ENCODE measurements around the gene OXGR1. TPM values are rescaled to one million over a fixed set of nuclear protein-coding genes. Genes with fewer than 3 reads are reported as not detected.

Gene OXGR1
- total and polyA plus RNA-seq, 9 of the 15 experiments (the other 6 are each of a cell fraction or from before 2014, with no cell fraction given), result 0.03 TPM; not detected in 8

DNA sequence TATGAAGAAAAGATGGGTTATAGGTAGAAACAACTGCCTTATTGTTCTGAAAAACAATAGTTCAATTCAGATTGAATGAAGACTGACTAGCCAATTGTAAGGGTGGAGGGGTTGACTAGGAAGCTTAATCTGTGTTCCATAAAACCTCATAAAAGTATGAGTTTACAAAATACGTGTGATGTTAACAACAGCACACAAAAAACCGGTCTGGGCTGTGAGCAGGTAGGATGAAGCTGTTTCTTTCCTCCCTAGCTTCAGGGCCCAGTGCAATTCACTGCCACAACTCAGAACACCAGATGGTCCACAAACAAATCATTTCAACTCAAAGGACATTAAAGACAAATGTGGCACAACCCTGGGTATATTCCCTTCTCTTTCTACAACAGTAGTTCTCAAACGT is 3.2 kb downstream of the OXGR1 start:
- Histone ChIP-seq H3K79me2 (ENCODE audit: control insufficient read depth, insufficient read depth, low read length) (no peaks in the 10 kb centered on the region), H2AFZ (ENCODE audit: low read depth, low read length) (no peak overlapping the region), H3K9me1 (ENCODE audit: control insufficient read depth, insufficient read depth, low read length) (no peaks in the 10 kb centered on the region), H3K9ac (ENCODE audit: insufficient read depth in 1 of 2, low read depth in 2 of 2, low read length in 2 of 2) (no peak overlapping the region), H3K4me1 (replicated peaks in 1 of 2; ENCODE audit: control insufficient read depth in 2 of 2, insufficient read depth in 2 of 2, low read length in 2 of 2) (peaks cover 0 to 7% of the 10 kb centered on the region in 2 experiments; a peak in 1 of 5 replicates), H4K20me1 (replicated peaks; ENCODE audit: control insufficient read depth, insufficient read depth, low read length) (no peaks in the 10 kb centered on the region), H3K4me3 (no peak overlapping the region), H3K36me3 (ENCODE audit: control insufficient read depth, insufficient read depth, low read length) (no peaks in the 10 kb centered on the region), H3K27me3 (ENCODE audit: control insufficient read depth in 2 of 2, insufficient read depth in 2 of 2, low read length in 2 of 2) (peaks cover 6 to 25% of the 10 kb centered on the region in 2 experiments; a peak in 4 of 5 replicates), H3K4me2 (ENCODE audit: insufficient read depth, low read length) (no peak overlapping the region), H3K9me3 (replicated peaks; ENCODE audit: control insufficient read depth, insufficient read depth, low read depth, low read length) (no peaks in the 10 kb centered on the region), H3K27ac (ENCODE audit: extremely low read depth, low read depth, low read length) (no peak overlapping the region)
- DNase-seq (ENCODE audit: extremely low read depth in 1 of 4, low spot score in 3 of 4), result no peak
- ATAC-seq, result no peak
- BruUV-seq (replicated peaks), result no TSS peak
- POLR2A ChIA-PET, result no interaction called here
- TF ChIP-seq ZNF133 (CRISPR knock-in tag; IDR thresholded peaks at IDR 0.05) (no peak), ZFP30 (CRISPR knock-in tag; IDR thresholded peaks at IDR 0.05; ENCODE audit: borderline replicate concordance) (no peak), NR2F6 (CRISPR knock-in tag; IDR thresholded peaks at IDR 0.05) (no peak), SMARCA4 (IDR thresholded peaks at IDR 0.05) (no peak), KLF13 (tag; IDR thresholded peaks at IDR 0.05; ENCODE audit: borderline replicate concordance, low read depth) (no peak), NR4A1 (CRISPR knock-in tag; IDR thresholded peaks at IDR 0.05) (no peak), NR4A1 (tag; IDR thresholded peaks at IDR 0.05) (no peak), TAL1 (IDR thresholded peaks at IDR 0.05) (no peak), ARID1B (IDR thresholded peaks at IDR 0.05) (no peak), CHD4 (IDR thresholded peaks at IDR 0.05; ENCODE audit: insufficient read depth, insufficient replicate concordance, low read depth, low read length, poor library complexity, severe bottlenecking) (no peak)
- TF ChIP-seq, protein P1, sequence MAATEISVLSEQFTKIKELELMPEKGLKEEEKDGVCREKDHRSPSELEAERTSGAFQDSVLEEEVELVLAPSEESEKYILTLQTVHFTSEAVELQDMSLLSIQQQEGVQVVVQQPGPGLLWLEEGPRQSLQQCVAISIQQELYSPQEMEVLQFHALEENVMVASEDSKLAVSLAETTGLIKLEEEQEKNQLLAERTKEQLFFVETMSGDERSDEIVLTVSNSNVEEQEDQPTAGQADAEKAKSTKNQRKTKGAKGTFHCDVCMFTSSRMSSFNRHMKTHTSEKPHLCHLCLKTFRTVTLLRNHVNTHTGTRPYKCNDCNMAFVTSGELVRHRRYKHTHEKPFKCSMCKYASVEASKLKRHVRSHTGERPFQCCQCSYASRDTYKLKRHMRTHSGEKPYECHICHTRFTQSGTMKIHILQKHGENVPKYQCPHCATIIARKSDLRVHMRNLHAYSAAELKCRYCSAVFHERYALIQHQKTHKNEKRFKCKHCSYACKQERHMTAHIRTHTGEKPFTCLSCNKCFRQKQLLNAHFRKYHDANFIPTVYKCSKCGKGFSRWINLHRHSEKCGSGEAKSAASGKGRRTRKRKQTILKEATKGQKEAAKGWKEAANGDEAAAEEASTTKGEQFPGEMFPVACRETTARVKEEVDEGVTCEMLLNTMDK (IDR thresholded peaks at IDR 0.05; ENCODE audit: borderline replicate concordance, insufficient read depth, low read depth, low read length, poor library complexity, severe bottlenecking), result no peak
- TF ChIP-seq, protein P2, sequence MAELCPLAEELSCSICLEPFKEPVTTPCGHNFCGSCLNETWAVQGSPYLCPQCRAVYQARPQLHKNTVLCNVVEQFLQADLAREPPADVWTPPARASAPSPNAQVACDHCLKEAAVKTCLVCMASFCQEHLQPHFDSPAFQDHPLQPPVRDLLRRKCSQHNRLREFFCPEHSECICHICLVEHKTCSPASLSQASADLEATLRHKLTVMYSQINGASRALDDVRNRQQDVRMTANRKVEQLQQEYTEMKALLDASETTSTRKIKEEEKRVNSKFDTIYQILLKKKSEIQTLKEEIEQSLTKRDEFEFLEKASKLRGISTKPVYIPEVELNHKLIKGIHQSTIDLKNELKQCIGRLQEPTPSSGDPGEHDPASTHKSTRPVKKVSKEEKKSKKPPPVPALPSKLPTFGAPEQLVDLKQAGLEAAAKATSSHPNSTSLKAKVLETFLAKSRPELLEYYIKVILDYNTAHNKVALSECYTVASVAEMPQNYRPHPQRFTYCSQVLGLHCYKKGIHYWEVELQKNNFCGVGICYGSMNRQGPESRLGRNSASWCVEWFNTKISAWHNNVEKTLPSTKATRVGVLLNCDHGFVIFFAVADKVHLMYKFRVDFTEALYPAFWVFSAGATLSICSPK (IDR thresholded peaks at IDR 0.05; ENCODE audit: borderline replicate concordance), result no peak
- TF ChIP-seq, protein P3, sequence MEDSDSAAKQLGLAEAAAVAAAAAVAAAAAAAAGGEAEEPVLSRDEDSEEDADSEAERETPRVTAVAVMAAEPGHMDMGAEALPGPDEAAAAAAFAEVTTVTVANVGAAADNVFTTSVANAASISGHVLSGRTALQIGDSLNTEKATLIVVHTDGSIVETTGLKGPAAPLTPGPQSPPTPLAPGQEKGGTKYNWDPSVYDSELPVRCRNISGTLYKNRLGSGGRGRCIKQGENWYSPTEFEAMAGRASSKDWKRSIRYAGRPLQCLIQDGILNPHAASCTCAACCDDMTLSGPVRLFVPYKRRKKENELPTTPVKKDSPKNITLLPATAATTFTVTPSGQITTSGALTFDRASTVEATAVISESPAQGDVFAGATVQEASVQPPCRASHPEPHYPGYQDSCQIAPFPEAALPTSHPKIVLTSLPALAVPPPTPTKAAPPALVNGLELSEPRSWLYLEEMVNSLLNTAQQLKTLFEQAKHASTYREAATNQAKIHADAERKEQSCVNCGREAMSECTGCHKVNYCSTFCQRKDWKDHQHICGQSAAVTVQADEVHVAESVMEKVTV (CRISPR knock-in tag; IDR thresholded peaks at IDR 0.05), result no peak
- FAIRE-seq, result no peak
- in situ Hi-C loops (cut with MboI), result no loop called here
- intact Hi-C loops (cut with micrococcal nuclease), result no loop called here
- CTCF ChIA-PET (ENCODE audit: low intra/inter-chr PET ratio), result no interaction called here
- WGBS (ENCODE audit: insufficient coverage, low coverage, missing lambda C conversion rate), result 0% methylated on average over 3 of the region's 3 CpGs

All from K562 (cell line).